GM18867 (cell line): ENCODE data around the gene DPCD.
"Not testable (repeated sequence)": the region's sequence is repeated elsewhere in the genome, so short reads cannot be mapped to it uniquely, and the experiment has no call there.

ENCODE experiments used
- ATAC-seq: cut with Tn5 transposase; IDR thresholded peaks from one replicate; pipeline ENCODE4 v1.9.1; 2021; ENCODE audit warnings: mild to moderate bottlenecking, moderate library complexity; ENCODE audit not compliant: unreplicated experiment

The DPCD gene

GRCh38 chr10:101579516-101579870, 8.6 kb upstream of the DPCD start:
- ATAC-seq = no peak

- ATAC-seq = no peak
Measured at GRCh38 chr10:101580486-101581399, 7.4 kb upstream of the DPCD start.

GRCh38 chr10:101585841-101586240, 2.3 kb upstream of the DPCD start:
- no peak for ATAC-seq

GRCh38 chr10:101588879-101589278, 758 bp downstream of the DPCD start:
- no peak for ATAC-seq

- ATAC-seq = not testable (repeated sequence)
Measured at GRCh38 chr10:101593331-101593730, 5.2 kb downstream of the DPCD start.

- ATAC-seq = no peak
Measured at GRCh38 chr10:101595591-101596433, 7.7 kb downstream of the DPCD start.

GRCh38 chr10:101597091-101597900, 9.2 kb downstream of the DPCD start:
- ATAC-seq = no peak

- no peak for ATAC-seq
Measured at GRCh38 chr10:101601541-101601940, 13.4 kb downstream of the DPCD start.

- ATAC-seq = no peak
Measured at GRCh38 chr10:101602761-101603398, 14.8 kb downstream of the DPCD start.

- no peak for ATAC-seq
Measured at GRCh38 chr10:101607124-101607523, 19.0 kb downstream of the DPCD start.

GRCh38 chr10:101609481-101609880, 21.4 kb downstream of the DPCD start:
- ATAC-seq = no peak

GRCh38 chr10:101611096-101611905, 23.2 kb downstream of the DPCD start:
- no peak for ATAC-seq

- ATAC-seq = no peak
Measured at GRCh38 chr10:101612086-101612485, 24.0 kb downstream of the DPCD start.

GRCh38 chr10:101612872-101613271, 24.8 kb downstream of the DPCD start:
- ATAC-seq = no peak

GRCh38 chr10:101613646-101614045, 25.5 kb downstream of the DPCD start:
- no peak for ATAC-seq

GRCh38 chr10:101614663-101615524, 26.8 kb downstream of the DPCD start:
- no peak for ATAC-seq

- ATAC-seq = no peak
Measured at GRCh38 chr10:101615525-101616116, 27.5 kb downstream of the DPCD start.

- ATAC-seq = no peak
Measured at GRCh38 chr10:101616415-101617101, 28.4 kb downstream of the DPCD start.
